Activated CD4-positive, CD25-positive, alpha-beta regulatory T cell (primary cell): ENCODE measurements around the gene FAM20A.

Source experiments
- DNase-seq, 4 experiments: peaks; one replicate each; lab custom pipeline; 2025; lab: John Stamatoyannopoulos, UW

The FAM20A gene

GRCh38 chr17:68565661-68566441 is 35.3 kb downstream of the FAM20A start:
- no peak for DNase-seq

GRCh38 chr17:68564415-68565111 is 36.6 kb downstream of the FAM20A start:
- no peak for DNase-seq

- no peak for DNase-seq
Observed at GRCh38 chr17:68562736-68563135, 38.4 kb downstream of the FAM20A start.

- no peak for DNase-seq
Observed at GRCh38 chr17:68560966-68561720, 40.0 kb downstream of the FAM20A start.

- no peak for DNase-seq
Observed at GRCh38 chr17:68559316-68559715, 41.9 kb downstream of the FAM20A start.

GRCh38 chr17:68556551-68556950 is 44.6 kb downstream of the FAM20A start:
- no peak for DNase-seq

- no peak for DNase-seq
Observed at GRCh38 chr17:68544111-68544915, 56.9 kb downstream of the FAM20A start.

- no peak for DNase-seq
Observed at GRCh38 chr17:68542698-68543463, 58.3 kb downstream of the FAM20A start.

GRCh38 chr17:68541816-68542215 is 59.4 kb downstream of the FAM20A start:
- no peak for DNase-seq

GRCh38 chr17:68540981-68541380 is 60.2 kb downstream of the FAM20A start:
- DNase-seq = no peak

- no peak for DNase-seq
Observed at GRCh38 chr17:68539548-68540467, 61.4 kb downstream of the FAM20A start.

- DNase-seq = no peak
Observed at GRCh38 chr17:68535922-68536321, 65.2 kb downstream of the FAM20A start.

GRCh38 chr17:68534695-68535088 is 66.5 kb downstream of the FAM20A start:
- DNase-seq = no peak

- no peak for DNase-seq
Observed at GRCh38 chr17:68533887-68534694, 67.1 kb downstream of the FAM20A start.

- DNase-seq = no peak
Observed at GRCh38 chr17:68532826-68533225, 68.3 kb downstream of the FAM20A start.

GRCh38 chr17:68531252-68531651 is 69.9 kb downstream of the FAM20A start:
- DNase-seq = no peak

GRCh38 chr17:68527314-68527713 is 73.9 kb downstream of the FAM20A start:
- no peak for DNase-seq

- no peak for DNase-seq
Observed at GRCh38 chr17:68526548-68526947, 74.6 kb downstream of the FAM20A start.

GRCh38 chr17:68522266-68522665 is 78.9 kb downstream of the FAM20A start:
- no peak for DNase-seq
